CD4-positive, alpha-beta T cell treated with Interleukin-15 for 1 hour (primary cell): ENCODE measurements around the gene CYP3A5.

Source experiments
- DNase-seq: peaks from one replicate; pipeline ENCODE4 v3.0.0-alpha.2; 2020

Gene CYP3A5

DNA sequence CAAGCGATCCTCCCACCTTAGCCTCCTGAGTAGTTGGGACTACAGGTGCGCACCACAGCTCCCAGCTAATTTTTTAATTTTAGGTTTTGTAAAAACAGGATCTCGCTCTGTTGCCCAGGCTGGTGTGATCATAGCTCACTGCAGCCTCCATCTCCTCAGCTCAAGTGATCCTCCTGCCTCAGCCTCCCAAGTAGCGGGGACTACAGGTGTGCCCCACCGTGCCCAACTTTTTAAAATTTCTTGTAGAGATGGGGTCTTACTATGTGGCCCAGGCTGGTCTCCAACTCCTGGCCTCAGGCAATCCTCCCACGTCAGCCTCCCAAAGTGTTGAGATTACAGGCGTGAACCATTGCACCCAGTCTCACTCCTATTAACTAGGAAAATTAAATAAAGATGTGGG, 74.3 kb downstream of the CYP3A5 start:
- DNase-seq: no peak

DNA sequence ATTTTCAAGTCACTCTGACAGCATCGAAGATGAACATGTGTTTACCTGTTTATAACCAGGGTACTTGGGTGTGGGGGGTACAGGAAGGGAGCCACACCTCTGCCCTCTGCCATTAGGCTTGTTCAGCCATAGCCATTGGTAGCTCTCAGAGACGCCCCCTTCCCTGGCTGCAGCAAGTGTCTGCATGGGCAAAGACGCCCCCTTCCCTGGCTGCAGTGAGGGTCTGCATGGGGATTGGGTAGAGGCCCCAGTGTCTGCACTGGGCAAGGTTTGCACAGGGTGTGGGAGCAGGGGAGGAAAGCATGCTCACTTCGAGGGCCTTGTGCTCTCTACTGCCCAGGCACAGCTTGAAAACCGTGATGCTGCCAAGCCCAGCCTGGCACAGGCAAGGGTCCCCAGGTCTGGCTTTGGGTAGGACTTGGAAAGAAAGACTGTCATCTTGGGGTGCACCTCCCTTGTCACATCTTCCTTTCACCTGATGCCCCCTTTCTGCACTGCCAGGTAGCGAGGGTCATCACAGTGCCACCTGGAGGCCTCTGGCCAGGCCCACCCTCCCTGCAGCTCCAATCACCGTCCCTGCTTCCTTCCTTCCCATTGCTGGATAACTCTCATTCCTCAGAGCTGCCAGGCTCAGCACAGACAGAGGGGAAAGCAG, 78.0 kb downstream of the CYP3A5 start:
- no peak for DNase-seq

DNA sequence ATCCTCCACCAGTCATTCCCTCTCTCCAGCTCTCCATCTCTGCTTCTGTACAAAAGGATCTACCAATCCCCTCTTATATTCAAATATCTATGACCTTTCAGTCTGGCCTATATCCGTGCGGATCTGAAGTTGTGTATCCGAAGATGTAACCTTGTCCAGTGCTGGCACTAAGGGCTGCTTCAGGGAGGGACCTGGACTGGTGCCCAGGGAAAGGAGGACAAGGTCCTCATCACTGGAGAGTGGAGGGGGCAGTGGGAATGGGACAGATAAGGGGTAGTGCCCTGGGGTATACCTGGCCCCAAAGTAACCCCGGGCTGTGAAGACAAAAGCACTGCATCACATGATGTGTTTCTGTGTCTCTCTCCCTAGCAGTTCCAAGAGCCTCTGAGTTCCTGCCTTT, 80.0 kb downstream of the CYP3A5 start:
- no peak for DNase-seq
